Measurements from ENCODE around the gene ZC3H18.

ZC3H18 gene

DNA sequence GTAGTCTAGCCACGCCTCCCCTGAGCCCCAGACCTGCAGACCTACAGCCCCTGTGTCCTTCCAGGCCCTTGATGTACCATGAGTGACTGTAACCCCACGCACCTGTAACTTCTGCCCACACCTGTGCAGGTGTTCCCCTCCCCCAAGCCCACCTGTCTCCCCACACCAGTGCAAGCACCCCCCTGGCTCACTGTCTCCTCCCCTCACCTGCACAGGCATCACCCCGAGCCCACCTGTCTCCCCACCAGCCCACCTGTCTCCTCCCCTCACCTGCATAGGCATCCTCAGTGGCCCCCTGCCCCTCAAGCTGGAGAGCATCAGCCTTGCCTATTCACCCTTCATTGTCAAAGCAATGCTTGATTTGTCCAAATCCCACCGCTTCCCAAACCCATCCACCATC, 32.3 kb upstream of the ZC3H18 start:
- no peaks in the 10 kb centered on the region for H3K4me1 ChIP-seq
- H3K4me3 ChIP-seq (ENCODE audit: low read depth, low read length): no peak overlapping the region
- no peaks in the 10 kb centered on the region for H3K9me3 ChIP-seq (ENCODE audit: control insufficient read depth, low read length)
- H2AFZ ChIP-seq: no peak overlapping the region
- H3K27me3 ChIP-seq (ENCODE audit: control insufficient read depth, insufficient read depth, low read length): peaks cover 4% of the 10 kb centered on the region
- TF ChIP-seq, protein P1, sequence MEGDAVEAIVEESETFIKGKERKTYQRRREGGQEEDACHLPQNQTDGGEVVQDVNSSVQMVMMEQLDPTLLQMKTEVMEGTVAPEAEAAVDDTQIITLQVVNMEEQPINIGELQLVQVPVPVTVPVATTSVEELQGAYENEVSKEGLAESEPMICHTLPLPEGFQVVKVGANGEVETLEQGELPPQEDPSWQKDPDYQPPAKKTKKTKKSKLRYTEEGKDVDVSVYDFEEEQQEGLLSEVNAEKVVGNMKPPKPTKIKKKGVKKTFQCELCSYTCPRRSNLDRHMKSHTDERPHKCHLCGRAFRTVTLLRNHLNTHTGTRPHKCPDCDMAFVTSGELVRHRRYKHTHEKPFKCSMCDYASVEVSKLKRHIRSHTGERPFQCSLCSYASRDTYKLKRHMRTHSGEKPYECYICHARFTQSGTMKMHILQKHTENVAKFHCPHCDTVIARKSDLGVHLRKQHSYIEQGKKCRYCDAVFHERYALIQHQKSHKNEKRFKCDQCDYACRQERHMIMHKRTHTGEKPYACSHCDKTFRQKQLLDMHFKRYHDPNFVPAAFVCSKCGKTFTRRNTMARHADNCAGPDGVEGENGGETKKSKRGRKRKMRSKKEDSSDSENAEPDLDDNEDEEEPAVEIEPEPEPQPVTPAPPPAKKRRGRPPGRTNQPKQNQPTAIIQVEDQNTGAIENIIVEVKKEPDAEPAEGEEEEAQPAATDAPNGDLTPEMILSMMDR (IDR thresholded peaks at IDR 0.05): no peak
- no peak overlapping the region for H3K27ac ChIP-seq
- no peaks in the 10 kb centered on the region for H3K79me2 ChIP-seq
- no peak overlapping the region for H3K9ac ChIP-seq
- H3K4me2 ChIP-seq (ENCODE audit: low read length): no peak overlapping the region
- no peaks in the 10 kb centered on the region for H3K36me3 ChIP-seq (ENCODE audit: control insufficient read depth, insufficient read depth, low read length)

- Histone ChIP-seq H3K36me3 (ENCODE audit: control insufficient read depth, insufficient read depth, low read length) (no peaks in the 10 kb centered on the region), H3K4me3 (ENCODE audit: low read depth, low read length) (no peak overlapping the region), H3K9ac (no peak overlapping the region), H3K27me3 (ENCODE audit: control insufficient read depth, insufficient read depth, low read length) (peaks cover 4% of the 10 kb centered on the region), H3K4me2 (ENCODE audit: low read length) (no peak overlapping the region), H3K4me1 (no peaks in the 10 kb centered on the region), H3K9me3 (ENCODE audit: control insufficient read depth, low read length) (no peaks in the 10 kb centered on the region), H2AFZ (no peak overlapping the region), H3K79me2 (no peaks in the 10 kb centered on the region), H3K27ac (no peak overlapping the region)
- TF ChIP-seq, protein P1 (IDR thresholded peaks at IDR 0.05): no peak
Observed at GRCh38 chr16:88538366-88539060, 31.7 kb upstream of the ZC3H18 start.

GRCh38 chr16:88539261-88539651, 30.9 kb upstream of the ZC3H18 start:
- Histone ChIP-seq H3K9ac (no peak overlapping the region), H3K27me3 (ENCODE audit: control insufficient read depth, insufficient read depth, low read length) (peaks cover 4% of the 10 kb centered on the region), H3K4me3 (ENCODE audit: low read depth, low read length) (no peak overlapping the region), H3K9me3 (ENCODE audit: control insufficient read depth, low read length) (no peaks in the 10 kb centered on the region), H2AFZ (no peak overlapping the region), H3K4me1 (no peaks in the 10 kb centered on the region), H3K27ac (no peak overlapping the region), H3K4me2 (ENCODE audit: low read length) (no peak overlapping the region), H3K79me2 (no peaks in the 10 kb centered on the region), H3K36me3 (ENCODE audit: control insufficient read depth, insufficient read depth, low read length) (no peaks in the 10 kb centered on the region)
- TF ChIP-seq, protein P1 (IDR thresholded peaks at IDR 0.05): no peak

GRCh38 chr16:88539652-88540345, 30.4 kb upstream of the ZC3H18 start:
- Histone ChIP-seq H3K9ac (no peak overlapping the region), H3K9me3 (ENCODE audit: control insufficient read depth, low read length) (no peaks in the 10 kb centered on the region), H3K4me3 (ENCODE audit: low read depth, low read length) (no peak overlapping the region), H3K79me2 (no peaks in the 10 kb centered on the region), H3K27ac (no peak overlapping the region), H3K4me1 (no peaks in the 10 kb centered on the region), H3K27me3 (ENCODE audit: control insufficient read depth, insufficient read depth, low read length) (peaks cover 4% of the 10 kb centered on the region), H3K4me2 (ENCODE audit: low read length) (no peak overlapping the region), H2AFZ (no peak overlapping the region), H3K36me3 (ENCODE audit: control insufficient read depth, insufficient read depth, low read length) (no peaks in the 10 kb centered on the region)
- TF ChIP-seq, protein P1 (IDR thresholded peaks at IDR 0.05): no peak
